Trophoblast cell (in vitro differentiated cells and primary cell): ENCODE measurements around the gene IGSF9B.
A peak's percentile ranks its signal among the peaks of the same experiment; 100 is the strongest.

Source experiments
- DNase-seq, 2 donors: peaks; one replicate each; pipeline ENCODE4 v3.0.0-alpha.2; 2016
- H2AFZ ChIP-seq: 2 replicates; pipeline ENCODE4 v1.6.1; 2013; ENCODE audit warnings: low read length, moderate library complexity, mild to moderate bottlenecking; ENCODE audit not compliant: insufficient read depth, poor library complexity
- H2AK5ac ChIP-seq: 2 replicates; pipeline ENCODE4 v1.6.1; 2013; ENCODE audit warnings: mild to moderate bottlenecking, low read length
- H2BK120ac ChIP-seq: 2 replicates; pipeline ENCODE4 v1.6.1; 2013; ENCODE audit warnings: low read length, mild to moderate bottlenecking, moderate library complexity; ENCODE audit not compliant: insufficient read depth, poor library complexity
- H2BK12ac ChIP-seq: 2 replicates; pipeline ENCODE4 v1.6.1; 2013; ENCODE audit warnings: mild to moderate bottlenecking, low read length, moderate library complexity
- H2BK5ac ChIP-seq: 2 replicates; pipeline ENCODE4 v1.6.1; 2013; ENCODE audit warnings: low read length, low read depth, moderate library complexity, mild to moderate bottlenecking; ENCODE audit not compliant: poor library complexity
- H3K14ac ChIP-seq: 2 replicates; pipeline ENCODE4 v1.6.1; 2013; ENCODE audit warnings: mild to moderate bottlenecking, low read length
- H3K18ac ChIP-seq: 2 replicates; pipeline ENCODE4 v1.6.1; 2013; ENCODE audit warnings: mild to moderate bottlenecking, low read length
- H3K23ac ChIP-seq: 2 replicates; pipeline ENCODE4 v1.6.1; 2013; ENCODE audit warnings: low read length
- H3K27ac ChIP-seq: 2 replicates; pipeline ENCODE4 v1.5.1; 2013; ENCODE audit warnings: low read depth, mild to moderate bottlenecking, inconsistent platforms, low read length, moderate library complexity
- H3K27me3 ChIP-seq: 2 replicates; pipeline ENCODE4 v1.6.1; 2013; ENCODE audit warnings: inconsistent platforms, mild to moderate bottlenecking, low read length, moderate library complexity; ENCODE audit not compliant: insufficient read depth
- H3K36me3 ChIP-seq, 2 experiments: 1 replicate in 1 of 2; 2 replicates in 1 of 2; pipeline ENCODE4 v1.6.1; 2013; ENCODE audit warnings: low read length in 2 of 2, mild to moderate bottlenecking in 2 of 2, moderate library complexity in 1 of 2; ENCODE audit not compliant: insufficient read depth in 2 of 2, control insufficient read depth in 1 of 2
- H3K4ac ChIP-seq: 2 replicates; pipeline ENCODE4 v1.6.1; 2013; ENCODE audit warnings: low read depth, mild to moderate bottlenecking, low read length, moderate library complexity
- H3K4me1 ChIP-seq, 2 experiments: 1 replicate in 1 of 2; 2 replicates in 1 of 2; pipeline ENCODE4 v1.6.1; 2013; ENCODE audit warnings: low read length in 2 of 2, mild to moderate bottlenecking in 2 of 2, moderate library complexity in 1 of 2; ENCODE audit not compliant: insufficient read depth in 2 of 2, control insufficient read depth in 1 of 2
- H3K4me2 ChIP-seq: 2 replicates; pipeline ENCODE4 v1.6.1; 2013; ENCODE audit warnings: inconsistent platforms, mild to moderate bottlenecking, low read length, moderate library complexity
- H3K4me3 ChIP-seq: 2 replicates; pipeline ENCODE4 v1.5.1; 2013; ENCODE audit warnings: mild to moderate bottlenecking, low read depth, low read length, inconsistent platforms
- H3K79me1 ChIP-seq: one replicate; pipeline ENCODE4 v1.6.1; 2013; ENCODE audit warnings: low read length
- H3K79me2 ChIP-seq: 2 replicates; pipeline ENCODE4 v1.6.1; 2013; ENCODE audit warnings: low read length, mild to moderate bottlenecking; ENCODE audit not compliant: control insufficient read depth, insufficient read depth, poor library complexity
- H3K9ac ChIP-seq: 2 replicates; pipeline ENCODE4 v1.6.1; 2013; ENCODE audit warnings: mild to moderate bottlenecking, low read length
- H3K9me3 ChIP-seq: 2 replicates; pipeline ENCODE4 v1.6.1; 2013; ENCODE audit warnings: low read depth, mild to moderate bottlenecking, control low read depth, inconsistent platforms, low read length; ENCODE audit not compliant: insufficient read depth
- H4K12ac ChIP-seq: 2 replicates; pipeline ENCODE4 v1.6.1; 2013; ENCODE audit warnings: low read depth, mild to moderate bottlenecking, low read length, moderate library complexity
- H4K8ac ChIP-seq: 2 replicates; pipeline ENCODE4 v1.6.1; 2013; ENCODE audit warnings: low read depth, mild to moderate bottlenecking, low read length, moderate library complexity
- H4K91ac ChIP-seq: one replicate; pipeline ENCODE4 v1.6.1; 2013; ENCODE audit warnings: low read depth, mild to moderate bottlenecking, low read length, moderate library complexity
- WGBS: extraction: QIAGEN DNeasy Blood & Tissue Kit; methylation state at CpG from one replicate; pipeline ENCODE4 v1.1.7; 2013; ENCODE audit warnings: missing lambda C conversion rate; ENCODE audit not compliant: insufficient read length, insufficient coverage; ENCODE audit errors: extremely low coverage; 5-methylcytosine and 5-hydroxymethylcytosine counted together

IGSF9B gene

GRCh38 chr11:133951327-133952198 lies 5.2 kb downstream of the IGSF9B start:
- Histone ChIP-seq H2BK120ac (no peak overlapping the region), H4K12ac (no peak overlapping the region), H4K91ac (no peak overlapping the region), H3K27ac (no peak overlapping the region), H2AFZ (peak overlapping the region; percentile 5), H3K27me3 (peaks cover 27% of the 10 kb centered on the region), H3K4me2 (peak overlapping the region; percentile 27), H3K4me3 (no peak overlapping the region), H3K36me3 (no peaks in the 10 kb centered on the region), H3K14ac (no peak overlapping the region), H2BK5ac (no peak overlapping the region), H3K9me3 (peaks cover 4% of the 10 kb centered on the region), H3K18ac (peak overlapping the region; percentile 22), H3K9ac (no peak overlapping the region), H4K8ac (peak overlapping the region; percentile 25), H2AK5ac (no peak overlapping the region), H2BK12ac (no peak overlapping the region), H3K4me1 (peaks cover 19 to 25% of the 10 kb centered on the region in 2 experiments), H3K23ac (no peak overlapping the region), H3K79me2 (no peaks in the 10 kb centered on the region), H3K4ac (no peak overlapping the region), H3K79me1 (peaks cover 3% of the 10 kb centered on the region)
- DNase-seq, result peak in 1 of 2 donors; percentile 51
- WGBS, result no CpG with 5 or more reads among the region's 32 CpGs

- Histone ChIP-seq H3K23ac (no peak overlapping the region), H3K18ac (peak overlapping the region; percentile 22), H2BK12ac (no peak overlapping the region), H2AFZ (peak overlapping the region; percentile 5), H4K8ac (no peak overlapping the region), H2BK5ac (no peak overlapping the region), H3K4me1 (peaks cover 16 to 21% of the 10 kb centered on the region in 2 experiments), H3K79me2 (no peaks in the 10 kb centered on the region), H3K4me2 (peak overlapping the region; percentile 27), H2BK120ac (no peak overlapping the region), H3K4ac (no peak overlapping the region), H3K9me3 (peaks cover 4% of the 10 kb centered on the region), H2AK5ac (no peak overlapping the region), H3K79me1 (peaks cover 3% of the 10 kb centered on the region), H3K27me3 (peaks cover 21% of the 10 kb centered on the region), H4K91ac (no peak overlapping the region), H3K27ac (no peak overlapping the region), H3K36me3 (no peaks in the 10 kb centered on the region), H3K14ac (no peak overlapping the region), H3K9ac (no peak overlapping the region), H4K12ac (no peak overlapping the region), H3K4me3 (no peak overlapping the region)
- no peak for DNase-seq
- no CpG with 5 or more reads among the region's 17 CpGs for WGBS
Observed at GRCh38 chr11:133950874-133951326, 5.9 kb downstream of the IGSF9B start.

GRCh38 chr11:133950421-133950820 lies 6.3 kb downstream of the IGSF9B start:
- H3K4me3 ChIP-seq, result no peak overlapping the region
- no peak overlapping the region for H3K9ac ChIP-seq
- no peak overlapping the region for H4K91ac ChIP-seq
- no peak overlapping the region for H2BK120ac ChIP-seq
- no CpG with 5 or more reads among the region's 12 CpGs for WGBS
- no peak for DNase-seq
- H3K27me3 ChIP-seq, result peaks cover 17% of the 10 kb centered on the region
- H3K4ac ChIP-seq, result no peak overlapping the region
- no peak overlapping the region for H4K8ac ChIP-seq
- H2BK5ac ChIP-seq, result no peak overlapping the region
- no peak overlapping the region for H2AFZ ChIP-seq
- peaks cover 4% of the 10 kb centered on the region for H3K9me3 ChIP-seq
- no peak overlapping the region for H2BK12ac ChIP-seq
- H3K14ac ChIP-seq, result no peak overlapping the region
- H3K36me3 ChIP-seq, result no peaks in the 10 kb centered on the region
- H3K79me1 ChIP-seq, result peaks cover 3% of the 10 kb centered on the region
- H3K79me2 ChIP-seq, result no peaks in the 10 kb centered on the region
- H3K27ac ChIP-seq, result no peak overlapping the region
- H3K4me1 ChIP-seq, result peaks cover 15 to 21% of the 10 kb centered on the region in 2 experiments
- no peak overlapping the region for H3K23ac ChIP-seq
- H3K18ac ChIP-seq, result no peak overlapping the region
- H4K12ac ChIP-seq, result no peak overlapping the region
- H3K4me2 ChIP-seq, result no peak overlapping the region
- H2AK5ac ChIP-seq, result no peak overlapping the region

GRCh38 chr11:133949129-133949528 lies 7.6 kb downstream of the IGSF9B start:
- Histone ChIP-seq H2BK5ac (no peak overlapping the region), H2AFZ (no peak overlapping the region), H3K36me3 (no peaks in the 10 kb centered on the region), H3K9ac (no peak overlapping the region), H2BK120ac (no peak overlapping the region), H4K8ac (no peak overlapping the region), H3K4me2 (no peak overlapping the region), H3K79me2 (no peaks in the 10 kb centered on the region), H3K27me3 (peaks cover 5% of the 10 kb centered on the region), H3K18ac (no peak overlapping the region), H3K23ac (no peak overlapping the region), H2BK12ac (no peak overlapping the region), H3K4me1 (peaks cover 15 to 21% of the 10 kb centered on the region in 2 experiments), H3K4ac (no peak overlapping the region), H3K4me3 (no peak overlapping the region), H4K12ac (no peak overlapping the region), H3K27ac (no peak overlapping the region), H3K14ac (no peak overlapping the region), H3K79me1 (peaks cover 3% of the 10 kb centered on the region), H2AK5ac (no peak overlapping the region), H3K9me3 (peaks cover 4% of the 10 kb centered on the region), H4K91ac (no peak overlapping the region)
- no peak for DNase-seq
- no CpG with 5 or more reads among the region's 6 CpGs for WGBS
